ENCODE measurements around the gene SUN5.

SUN5 gene

DNA sequence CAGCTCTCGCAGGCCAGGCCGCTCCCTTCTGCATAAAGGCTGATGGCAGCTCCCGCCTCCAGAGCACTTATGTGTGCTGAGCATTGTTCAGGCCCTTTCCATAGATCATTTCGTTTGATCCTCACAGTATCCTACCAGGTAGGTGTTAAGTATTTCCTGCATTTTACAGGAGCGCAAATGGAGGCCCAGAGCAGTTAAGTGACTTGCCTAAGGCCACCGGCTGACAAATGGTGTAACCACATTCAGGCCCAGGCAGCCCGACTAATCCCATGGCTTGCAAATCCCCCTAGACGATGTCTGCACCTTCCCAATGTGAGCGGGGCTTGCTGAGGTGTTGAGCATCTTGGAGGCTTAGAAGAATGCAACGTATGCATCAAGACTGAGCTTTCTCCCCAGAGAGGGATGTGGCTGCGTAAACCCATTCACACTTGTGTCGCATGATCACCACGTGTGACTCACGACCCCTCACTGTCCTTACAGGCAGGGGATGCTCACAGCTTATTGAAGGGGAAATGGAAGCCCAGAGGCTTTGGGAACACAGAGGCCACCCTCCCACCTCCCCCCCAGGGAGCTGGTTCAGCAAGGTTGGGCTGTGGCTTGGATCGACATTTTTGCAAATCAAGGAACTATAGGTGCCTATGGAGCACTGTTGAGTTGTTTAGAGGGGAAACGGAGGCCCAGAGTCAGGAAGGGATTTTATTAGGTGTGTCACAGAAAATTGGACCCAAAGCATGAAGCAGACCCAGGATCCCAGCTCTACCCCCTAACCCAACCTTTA is 10.3 kb upstream of the SUN5 start:
- DNase-seq (ENCODE audit: low spot score), result no peak

- no peak for DNase-seq (ENCODE audit: low spot score)
Observed at GRCh38 chr20:33013701-33014326, 9.6 kb upstream of the SUN5 start.

GRCh38 chr20:33012327-33013189 is 8.3 kb upstream of the SUN5 start:
- DNase-seq (ENCODE audit: low spot score), result no peak

GRCh38 chr20:33010674-33011449 is 6.6 kb upstream of the SUN5 start:
- no peak for DNase-seq (ENCODE audit: low spot score)

DNA sequence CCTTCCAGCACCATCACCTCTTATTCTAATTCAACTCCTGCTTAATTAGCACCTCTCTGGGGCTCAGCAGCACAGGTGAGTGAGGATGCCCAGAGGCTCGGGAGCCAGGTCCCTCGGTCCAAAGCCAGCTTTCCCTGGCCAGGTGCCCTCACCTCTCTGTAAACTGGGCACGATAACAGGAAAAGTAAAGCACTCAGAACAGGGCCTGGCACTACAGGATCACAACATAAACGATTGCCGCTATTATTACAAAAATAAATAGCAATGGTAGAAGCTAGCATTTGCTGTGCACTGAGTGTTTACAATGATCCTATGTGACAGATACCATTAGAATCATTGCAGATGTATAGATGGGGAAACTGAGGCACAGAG is 5.9 kb upstream of the SUN5 start:
- DNase-seq (ENCODE audit: low spot score), result no peak

DNA sequence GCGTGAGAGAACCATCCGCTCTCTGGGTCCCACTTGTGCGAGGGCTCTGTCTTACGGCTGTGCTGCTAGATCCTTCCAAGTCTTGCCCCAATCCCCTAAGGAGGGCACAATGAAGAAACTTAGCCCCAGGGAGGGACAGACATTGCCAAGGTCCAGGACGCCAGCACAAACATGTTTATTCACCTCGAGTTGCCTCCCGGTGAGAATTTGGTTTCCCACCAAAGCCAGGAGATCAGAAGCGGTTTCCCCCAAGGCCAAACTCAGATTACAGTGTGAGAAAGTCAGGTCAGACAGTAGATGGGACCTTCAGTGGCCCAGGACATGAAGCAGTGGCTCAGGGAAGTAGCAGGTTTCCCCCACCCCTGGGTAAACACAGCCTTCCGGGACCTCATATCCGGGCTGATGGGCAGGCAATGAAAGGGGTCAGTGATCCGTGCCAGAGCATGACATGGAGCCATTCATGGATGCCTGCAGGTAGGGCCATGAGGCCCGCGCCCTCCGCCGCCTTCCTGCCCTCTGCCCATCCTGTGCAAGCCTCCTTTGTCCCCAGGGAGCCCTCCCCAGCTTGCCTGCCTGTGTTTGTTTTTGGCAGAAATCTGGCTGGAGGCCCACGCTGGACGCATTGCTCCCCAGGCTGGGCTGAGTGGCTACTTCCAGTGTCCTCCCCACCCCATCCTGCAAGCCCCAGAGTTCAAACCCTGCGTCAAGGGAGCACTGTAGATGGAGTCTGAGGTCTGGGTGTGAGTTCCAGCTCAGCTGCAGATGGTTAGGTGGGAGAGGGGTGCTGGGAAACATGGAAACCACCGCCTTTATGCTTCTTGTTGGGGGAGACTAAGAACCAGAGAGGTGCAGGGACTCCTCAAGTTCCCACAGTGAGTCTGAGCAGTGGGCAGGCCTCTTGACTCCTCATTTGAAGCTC is 5.2 kb upstream of the SUN5 start:
- DNase-seq (ENCODE audit: low spot score), result no peak

DNA sequence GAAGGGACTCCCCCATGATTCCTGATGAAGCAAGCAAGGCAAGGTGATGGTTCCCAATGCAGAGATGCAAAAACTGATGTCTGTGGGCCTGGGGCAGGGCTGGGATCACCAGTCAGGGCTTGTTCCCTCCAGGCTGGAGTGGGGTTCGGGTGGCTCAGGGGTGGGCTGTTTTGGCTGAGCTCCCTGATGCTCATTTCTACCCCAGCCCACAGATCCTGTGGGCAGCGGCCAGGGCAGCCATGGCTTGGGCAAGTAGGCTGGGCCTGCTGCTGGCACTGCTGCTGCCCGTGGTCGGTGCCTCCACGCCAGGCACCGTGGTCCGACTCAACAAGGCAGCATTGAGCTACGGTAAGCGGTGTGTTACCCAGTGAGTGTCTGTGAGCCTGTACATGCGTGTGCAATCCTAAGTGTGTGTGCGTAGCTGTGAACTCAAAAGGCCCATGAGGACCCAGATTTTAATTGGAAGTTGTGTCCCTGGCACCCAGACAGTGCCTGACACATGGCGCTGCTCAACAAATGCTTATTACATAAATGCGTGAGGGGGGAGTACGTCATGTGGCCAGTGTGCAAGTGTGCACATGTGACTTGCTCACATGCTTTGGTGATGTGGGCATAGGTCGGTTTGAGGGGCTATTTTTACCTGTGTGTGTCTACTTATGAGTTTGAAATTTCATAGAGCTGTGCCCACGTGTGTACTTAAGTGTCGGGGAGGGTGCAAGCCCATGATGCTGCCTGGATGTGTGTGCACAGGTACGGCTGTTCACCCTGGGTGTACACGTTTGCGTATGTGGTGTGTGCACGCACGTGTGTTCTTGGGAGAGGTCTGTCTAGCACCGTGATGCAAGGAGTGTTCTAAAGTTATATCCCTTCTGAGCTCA is 4.3 kb upstream of the SUN5 start:
- DNase-seq (ENCODE audit: low spot score), result no peak

DNA sequence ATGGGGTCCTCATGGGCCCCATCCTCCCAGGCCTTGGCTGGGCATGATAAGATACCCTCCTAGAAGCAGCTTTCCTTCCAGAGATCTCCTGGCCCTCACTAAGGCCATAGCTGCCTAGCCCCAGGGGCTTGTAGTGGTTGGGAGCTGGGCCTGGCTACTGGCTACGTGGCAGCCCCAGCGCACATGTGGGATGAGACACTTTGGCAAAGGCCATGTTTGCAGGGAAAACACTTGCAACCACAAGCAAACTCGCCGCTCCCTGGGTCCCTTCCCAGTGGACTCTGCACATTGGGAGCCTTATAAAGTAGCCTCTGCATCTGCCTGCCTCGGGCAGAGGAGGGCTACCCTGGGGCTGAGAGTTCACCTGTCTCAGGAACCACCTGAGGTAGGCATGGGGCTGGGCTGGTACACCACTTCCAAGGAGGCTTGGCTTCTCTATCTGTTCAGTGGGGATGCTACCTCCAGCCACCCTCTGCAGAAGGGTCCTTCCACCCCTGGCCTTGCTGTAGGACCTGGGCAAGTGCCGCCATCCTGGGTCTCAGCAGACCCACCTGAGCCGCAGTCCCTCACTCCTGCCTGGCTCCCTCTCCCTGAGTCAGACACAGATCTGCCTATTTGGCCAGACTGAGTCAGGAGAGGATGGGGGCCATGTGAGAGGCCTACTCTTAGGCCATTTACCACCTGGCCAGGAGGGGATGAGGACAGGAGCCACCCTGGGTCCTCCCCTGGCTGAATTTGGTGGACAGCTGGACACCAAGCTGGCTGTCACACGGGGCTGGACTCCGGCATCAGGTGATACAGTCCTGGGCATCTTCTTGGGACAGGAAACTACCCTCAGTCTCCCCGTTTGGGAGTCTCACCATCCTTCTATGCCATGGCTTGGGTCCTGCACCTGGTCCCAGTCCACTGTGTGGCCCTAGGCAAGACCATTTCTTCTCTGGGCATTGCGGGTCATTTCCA is 3.4 kb upstream of the SUN5 start, which contains the start of gene BPIFB2:
BPIFB2 (plus strand) TSS at position 329 of the 960 bp plus-strand sequence. CDS start 871 bp downstream, outside the sequence.
- DNase-seq (ENCODE audit: low spot score), result no peak

DNA sequence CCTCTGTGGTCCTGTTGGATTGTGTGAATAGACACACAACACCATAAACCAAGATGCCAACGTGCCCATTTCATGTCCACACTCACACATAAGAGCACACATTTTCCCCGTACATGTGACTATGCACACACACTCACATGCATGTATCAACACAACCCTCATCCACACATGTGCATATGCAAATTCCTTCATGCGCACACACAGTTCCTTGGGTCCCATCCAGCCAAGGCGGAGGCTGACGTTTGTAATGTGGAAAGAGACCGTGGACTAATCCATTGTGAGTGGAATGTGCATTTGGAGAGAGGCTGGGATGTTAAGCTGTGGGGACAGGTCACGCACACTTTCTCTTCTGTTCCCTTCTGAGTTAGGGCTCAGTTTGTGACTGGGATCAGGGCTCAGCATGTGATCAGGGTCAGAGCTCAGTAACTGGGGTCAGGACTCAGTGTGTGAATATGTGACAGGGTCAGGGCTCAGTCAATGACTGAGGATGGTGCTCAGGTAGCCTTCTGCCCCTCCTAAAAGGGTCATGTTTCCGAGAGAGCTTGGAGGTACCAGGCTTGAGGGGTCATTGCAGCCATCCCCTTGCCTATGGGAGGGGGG is 2.6 kb upstream of the SUN5 start:
- no peak for DNase-seq (ENCODE audit: low spot score)

DNA sequence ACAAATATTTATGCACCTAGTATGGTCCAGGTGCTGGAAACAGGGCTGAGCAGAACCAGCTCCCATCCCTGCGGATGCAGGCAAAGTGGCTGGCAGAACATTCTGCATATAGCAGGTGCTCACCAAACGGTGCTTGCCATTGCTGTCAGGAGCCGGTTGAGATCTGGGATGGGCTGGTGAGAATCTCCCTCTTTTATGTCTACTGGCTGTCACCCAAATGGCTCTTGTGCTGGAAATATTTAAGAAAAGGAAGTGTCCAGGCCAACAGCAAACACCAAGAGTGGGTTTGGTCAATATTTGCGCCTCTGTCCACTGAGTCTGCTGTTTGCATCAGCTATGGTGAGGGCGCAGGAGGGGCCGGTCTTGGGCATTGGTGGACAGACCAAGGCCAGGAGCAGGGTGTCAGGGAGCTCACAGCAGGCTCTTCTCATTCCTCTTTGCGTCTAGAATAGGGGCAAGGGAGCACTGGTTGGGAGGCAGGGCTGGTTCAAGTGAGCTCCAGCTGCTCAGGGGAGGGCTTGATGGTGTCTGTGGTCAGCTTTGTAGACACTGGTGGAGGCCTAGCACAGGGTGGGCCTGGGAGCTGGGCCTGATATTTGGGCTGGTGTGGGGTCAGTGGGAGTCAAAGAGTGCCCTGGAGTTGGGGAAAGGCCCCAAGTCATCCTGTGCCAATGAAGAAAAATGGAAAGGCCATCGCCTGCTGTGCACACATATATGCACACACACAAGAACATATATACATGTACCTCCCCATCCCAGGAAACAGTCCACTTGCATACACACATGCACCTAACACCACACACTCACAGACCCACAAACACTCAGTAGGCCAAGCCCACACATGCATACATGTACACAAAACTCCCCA is 1.9 kb upstream of the SUN5 start:
- no peak for DNase-seq (ENCODE audit: low spot score)

DNA sequence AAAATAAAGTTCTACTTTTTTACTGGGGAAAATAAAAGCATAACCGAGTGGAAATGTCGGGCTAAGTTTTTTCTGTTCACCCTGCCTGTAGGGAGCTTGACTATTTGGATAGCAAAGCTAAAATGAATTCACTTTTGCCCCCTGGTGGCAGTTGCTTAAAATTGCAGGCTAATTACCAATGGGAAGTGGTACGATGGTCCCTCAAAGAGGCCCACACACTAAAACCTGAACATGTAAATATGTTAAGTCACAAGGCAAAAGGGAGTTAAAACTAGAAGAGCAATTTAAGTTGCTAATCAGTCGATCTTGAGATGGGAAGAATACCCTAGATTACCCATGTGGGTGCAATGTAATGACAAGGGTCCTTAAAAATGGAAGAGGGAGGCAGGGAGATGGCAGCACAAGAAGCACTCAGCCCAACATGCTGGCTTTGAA is 916 bp upstream of the SUN5 start:
- no peak for DNase-seq (ENCODE audit: low spot score)

- no peak for DNase-seq (ENCODE audit: low spot score)
Observed at GRCh38 chr20:33002087-33002808, 2.0 kb downstream of the SUN5 start.

- no peak for DNase-seq (ENCODE audit: low spot score)
Observed at GRCh38 chr20:33000802-33001466, 3.3 kb downstream of the SUN5 start.

DNA sequence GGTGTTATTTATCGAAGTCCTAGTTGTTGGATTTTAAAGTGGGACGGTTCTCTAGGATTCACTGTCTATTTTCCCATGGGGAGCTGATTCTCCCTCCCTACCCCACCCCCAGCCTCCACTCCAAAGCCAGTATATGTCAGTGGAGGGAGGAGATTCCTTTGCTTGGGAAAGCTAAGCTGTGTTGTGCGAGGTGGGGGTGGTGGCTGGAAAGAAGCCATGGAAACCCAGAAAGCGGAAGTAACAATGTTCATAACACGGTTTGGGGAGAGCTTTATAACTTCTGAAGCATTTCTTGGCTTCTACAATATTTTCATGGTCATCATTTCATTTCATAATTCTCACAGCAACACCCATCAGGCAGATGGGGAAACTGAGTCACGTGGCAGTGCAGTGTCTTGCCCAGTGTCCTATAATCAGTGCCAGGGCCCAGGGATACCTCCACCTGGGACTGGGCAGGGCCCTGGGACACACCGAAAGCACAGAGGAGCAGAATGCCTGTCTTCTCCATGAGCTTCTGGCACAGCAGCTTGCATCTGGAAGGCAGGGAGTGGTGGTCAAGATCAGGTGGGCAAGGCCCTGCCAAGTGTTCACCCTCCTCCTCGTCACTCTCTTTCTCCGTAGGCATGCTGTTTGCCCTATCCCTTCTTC is 4.5 kb downstream of the SUN5 start:
- no peak for DNase-seq (ENCODE audit: low spot score)

DNA sequence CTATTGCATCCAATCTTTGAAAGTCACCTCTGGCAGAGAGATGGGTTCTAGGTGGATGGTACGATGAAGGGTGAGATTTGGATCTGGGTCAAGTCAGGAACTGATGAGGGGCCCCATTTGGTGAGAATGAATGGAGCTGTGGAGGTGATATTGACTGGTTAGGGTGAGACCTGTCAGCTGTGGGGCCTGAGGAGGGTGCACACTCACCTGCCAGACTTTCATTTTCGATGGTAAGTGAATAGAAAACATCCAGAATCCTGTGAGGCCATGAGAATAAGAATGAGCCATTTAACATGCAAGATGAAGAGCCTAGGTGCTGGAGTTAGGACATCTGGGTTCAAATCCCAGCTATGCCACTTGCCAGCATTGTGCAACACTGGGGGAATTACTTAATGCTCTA is 6.8 kb downstream of the SUN5 start:
- DNase-seq (ENCODE audit: low spot score), result no peak

DNA sequence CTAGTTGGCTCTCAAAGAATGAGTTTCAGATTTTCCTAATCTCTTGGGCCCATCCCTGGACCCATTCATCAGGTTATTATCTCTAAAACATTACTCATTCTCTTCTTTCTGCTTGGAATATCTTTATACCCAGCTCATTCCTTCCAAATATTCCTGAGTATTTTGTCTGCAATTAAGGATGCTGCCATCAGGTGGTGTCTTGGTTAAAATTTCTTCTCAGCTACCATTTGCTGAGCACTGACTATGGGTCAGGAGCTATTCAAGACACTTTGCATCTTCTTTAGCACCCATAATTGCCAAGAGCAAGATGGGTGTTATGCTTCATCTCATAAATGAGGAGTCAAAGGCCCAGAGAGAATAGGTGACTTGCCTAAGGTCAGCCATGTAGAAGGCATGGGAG is 8.4 kb downstream of the SUN5 start:
- DNase-seq (ENCODE audit: low spot score), result no peak
